HG02623 (cell line): ENCODE measurements around the gene ATE1.
"Not testable (repeated sequence)": the region's sequence is repeated elsewhere in the genome, so short reads cannot be mapped to it uniquely, and the experiment has no call there.

Experiments used
- ATAC-seq: cut with Tn5 transposase; IDR thresholded peaks from one replicate; pipeline ENCODE4 v1.9.1; 2021; ENCODE audit warnings: moderate library complexity; ENCODE audit not compliant: unreplicated experiment

ATE1 gene

GRCh38 chr10:121796342-121796741, 131.5 kb downstream of the ATE1 start:
- ATAC-seq = no peak

DNA sequence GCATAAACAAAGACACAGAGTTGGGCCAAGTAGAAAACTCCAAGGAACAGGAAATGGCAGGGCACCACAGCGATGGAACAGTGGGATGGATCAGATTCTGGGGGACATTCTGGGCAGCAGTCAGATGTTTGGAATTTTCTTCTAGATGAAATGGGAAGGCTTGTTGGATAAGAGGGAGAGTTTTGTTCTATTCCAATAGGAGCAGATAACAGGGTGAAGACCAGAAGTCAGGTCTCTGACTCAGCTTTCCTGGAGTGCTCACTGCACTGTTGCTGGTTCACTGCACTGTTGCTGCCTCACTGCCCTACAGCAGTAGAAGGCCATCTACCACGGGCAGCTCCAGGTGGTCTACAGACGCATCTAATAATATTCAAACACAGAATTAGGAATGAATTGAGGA, 135.6 kb downstream of the ATE1 start:
- ATAC-seq = no peak

- ATAC-seq = no peak
These were observed 136.1 kb downstream of the ATE1 start for GRCh38 chr10:121791761-121792160.

GRCh38 chr10:121788717-121789116, 139.1 kb downstream of the ATE1 start:
- no peak for ATAC-seq

- ATAC-seq = no peak
These were observed 139.7 kb downstream of the ATE1 start for GRCh38 chr10:121788115-121788514.

GRCh38 chr10:121787169-121787568, 140.7 kb downstream of the ATE1 start:
- no peak for ATAC-seq

GRCh38 chr10:121783782-121784372, 144.0 kb downstream of the ATE1 start:
- ATAC-seq = no peak

DNA sequence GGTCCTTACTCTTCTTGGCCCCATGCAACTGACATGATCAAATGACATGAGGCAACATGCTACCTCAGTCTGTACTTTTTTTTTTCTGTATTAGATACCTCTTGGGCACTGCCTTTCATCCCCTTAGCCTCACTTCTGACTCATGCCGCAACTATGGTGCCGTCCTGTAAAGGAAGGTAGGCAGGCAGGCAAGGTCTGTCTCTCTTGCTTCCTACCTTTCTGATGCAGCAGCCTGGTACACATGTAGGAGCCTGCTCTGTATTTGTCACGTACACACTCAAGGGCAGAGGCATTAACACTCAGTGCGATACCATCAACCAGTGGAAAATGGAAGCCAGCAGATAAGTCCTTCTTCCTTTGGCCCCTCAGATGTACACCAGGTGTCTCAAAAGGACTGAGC, 146.7 kb downstream of the ATE1 start:
- ATAC-seq = no peak

DNA sequence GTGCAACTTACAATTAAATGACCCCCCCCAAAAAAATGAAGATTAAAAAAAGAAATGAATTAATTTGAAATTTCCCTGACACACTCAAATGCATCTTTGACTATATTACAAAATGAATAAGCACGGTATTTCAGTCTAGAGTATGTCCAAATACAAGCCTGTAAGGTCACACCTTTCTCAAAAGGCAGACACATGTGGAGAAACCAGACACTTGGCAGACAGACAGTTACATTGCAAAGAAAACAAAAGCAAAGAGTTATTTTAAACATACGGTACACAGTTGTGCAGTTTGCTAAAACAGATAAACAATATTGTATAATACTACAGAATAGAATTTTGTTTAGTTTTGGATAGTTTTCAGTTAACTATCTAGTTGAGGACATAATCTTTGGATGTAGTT, 153.0 kb downstream of the ATE1 start:
- ATAC-seq = no peak

- ATAC-seq = no peak
These were observed 153.4 kb downstream of the ATE1 start for GRCh38 chr10:121774404-121774803.

DNA sequence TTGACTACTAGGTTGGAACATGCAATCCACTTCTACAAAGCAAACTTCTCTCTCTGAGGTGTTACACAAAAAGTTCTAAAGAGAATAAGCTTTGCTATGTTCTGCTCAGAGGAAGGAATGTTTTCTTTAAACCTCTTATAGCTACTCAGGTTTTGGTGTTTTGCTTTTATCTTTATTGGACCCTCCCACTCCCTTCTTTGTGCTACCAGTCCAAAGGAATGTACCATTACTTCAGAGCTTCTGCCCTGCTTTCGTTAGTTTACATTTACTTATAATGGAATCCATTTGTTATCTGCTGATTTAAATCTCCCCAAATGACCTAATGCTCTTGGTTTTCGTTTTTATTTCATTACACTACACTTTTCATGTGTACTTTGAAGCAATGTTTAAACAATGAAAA, 154.9 kb downstream of the ATE1 start:
- no peak for ATAC-seq

DNA sequence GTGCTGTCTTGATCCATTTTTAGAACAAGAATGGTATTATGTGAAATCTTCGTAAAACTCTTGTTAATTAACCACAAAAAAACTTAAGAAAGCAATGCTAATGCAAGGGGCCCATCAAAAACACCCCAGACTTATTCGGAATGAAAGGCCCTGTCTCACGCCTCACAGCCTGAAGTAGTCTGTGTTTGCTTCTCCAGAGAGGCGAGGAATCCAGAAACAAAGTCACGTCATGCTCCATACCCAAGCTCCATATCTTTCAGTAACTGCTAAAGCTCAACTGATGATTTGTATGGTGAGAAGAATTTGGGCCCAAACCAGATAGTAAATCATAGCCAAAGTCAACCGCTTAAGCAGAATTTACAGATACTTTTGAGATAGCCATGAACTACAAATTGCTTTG, 155.4 kb downstream of the ATE1 start:
- no peak for ATAC-seq

- no peak for ATAC-seq
These were observed 155.9 kb downstream of the ATE1 start for GRCh38 chr10:121771966-121772365.

DNA sequence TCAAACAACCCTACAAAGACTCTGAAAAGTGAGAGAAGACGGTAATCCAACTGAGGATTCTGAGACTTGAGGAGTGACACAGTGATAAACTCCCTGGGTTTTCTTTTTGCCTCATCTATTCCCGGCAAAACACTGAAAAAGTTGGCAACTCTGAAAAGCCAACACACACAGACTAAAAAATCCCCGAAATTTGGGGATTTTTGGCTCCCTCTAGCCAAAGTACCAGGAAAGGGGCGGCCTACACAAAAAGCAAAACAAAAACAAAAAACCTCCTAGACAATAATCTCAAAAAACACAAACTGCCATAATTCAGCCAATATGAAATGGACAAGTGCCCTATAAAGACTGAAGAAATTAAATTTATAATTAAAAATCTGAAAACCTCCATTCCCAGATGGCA, 161.4 kb downstream of the ATE1 start:
- ATAC-seq = no peak

DNA sequence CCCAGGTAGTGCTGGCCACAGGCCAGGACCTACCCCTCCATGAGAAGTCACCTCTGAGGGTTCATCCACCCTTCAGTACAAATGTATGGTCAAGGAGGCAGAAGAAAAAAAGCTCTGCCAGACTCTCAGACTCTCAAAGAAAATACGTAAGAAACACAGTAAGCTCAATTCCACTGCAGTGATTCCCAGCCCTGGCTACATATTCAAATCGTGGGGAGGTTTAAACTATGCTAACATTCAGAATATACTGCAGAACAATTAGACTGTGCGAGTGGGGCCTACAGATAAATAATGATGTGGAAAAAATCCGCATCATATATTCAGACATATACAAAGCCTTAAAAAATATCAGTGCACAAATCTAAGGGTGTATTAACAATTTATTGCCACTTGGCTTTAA, 162.6 kb downstream of the ATE1 start:
- no peak for ATAC-seq

DNA sequence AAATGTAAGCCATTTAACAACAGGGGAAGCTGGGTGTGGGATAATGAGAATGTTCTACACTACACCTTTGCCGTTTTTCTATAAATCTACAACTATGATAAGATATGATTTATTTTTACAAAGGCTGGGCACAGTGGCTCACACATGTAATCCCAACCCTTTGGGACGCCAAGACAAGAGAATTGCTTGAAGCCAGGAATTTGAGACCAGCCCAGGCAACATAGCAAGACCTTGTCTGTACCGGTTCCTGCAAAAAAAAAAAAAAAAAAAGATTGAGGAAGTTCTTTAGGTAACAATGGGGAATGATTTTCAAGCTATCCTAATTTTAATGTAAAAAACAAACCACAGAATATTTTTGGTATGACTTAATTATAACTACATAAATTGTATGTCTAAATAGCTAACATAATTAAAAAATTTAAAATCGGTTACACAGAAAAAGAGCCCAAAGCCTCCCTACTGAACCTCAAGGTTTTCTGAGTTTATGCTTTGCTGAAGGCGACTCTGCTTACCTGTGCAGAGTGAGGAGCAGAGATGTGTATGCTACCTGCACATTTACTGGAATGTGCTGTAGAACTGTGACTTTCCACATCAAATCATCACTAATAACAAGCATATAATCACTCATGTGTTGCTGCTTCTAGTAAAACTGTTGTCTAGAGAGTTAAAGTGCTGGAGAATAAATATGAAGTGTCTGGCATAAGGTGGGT, 163.4 kb downstream of the ATE1 start:
- no peak for ATAC-seq

DNA sequence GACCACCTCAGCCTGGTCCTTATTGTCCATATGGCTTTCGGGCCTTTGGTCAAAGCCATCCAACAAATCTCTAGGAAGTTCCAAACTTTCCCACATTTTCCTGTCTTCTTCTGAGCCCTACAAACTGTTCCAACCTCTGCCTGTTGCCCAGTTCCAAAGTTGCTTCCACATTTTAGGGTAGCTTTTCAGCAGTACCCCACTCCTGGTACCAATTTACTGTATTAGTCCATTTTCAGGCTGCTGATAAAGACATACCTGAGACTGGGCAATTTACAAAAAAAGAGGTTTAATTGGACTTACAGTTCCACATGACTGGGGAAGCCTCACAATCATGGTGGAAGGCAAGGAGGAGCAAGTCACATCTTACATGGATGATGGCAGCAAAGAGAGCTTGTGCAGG, 170.6 kb downstream of the ATE1 start:
- not testable (repeated sequence) for ATAC-seq

GRCh38 chr10:121755496-121755895, 172.3 kb downstream of the ATE1 start:
- ATAC-seq = not testable (repeated sequence)

DNA sequence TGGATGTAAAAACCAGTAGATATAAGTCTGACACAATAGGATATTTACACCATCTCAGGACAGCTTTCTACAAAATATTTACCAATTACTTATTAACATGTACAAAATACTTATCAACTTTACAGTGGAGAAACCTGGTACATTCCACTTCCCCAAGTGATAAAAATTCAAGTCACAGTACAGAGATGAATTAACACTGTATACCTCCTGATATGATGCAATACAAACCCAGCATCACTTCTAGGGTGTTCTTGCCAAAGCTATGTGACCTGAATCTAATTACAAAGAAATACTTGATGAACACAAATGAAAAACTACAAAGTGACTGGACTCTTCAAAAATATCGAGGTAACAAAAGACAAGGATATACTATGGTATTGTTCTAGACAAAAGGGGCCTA, 173.2 kb downstream of the ATE1 start:
- ATAC-seq = no peak

DNA sequence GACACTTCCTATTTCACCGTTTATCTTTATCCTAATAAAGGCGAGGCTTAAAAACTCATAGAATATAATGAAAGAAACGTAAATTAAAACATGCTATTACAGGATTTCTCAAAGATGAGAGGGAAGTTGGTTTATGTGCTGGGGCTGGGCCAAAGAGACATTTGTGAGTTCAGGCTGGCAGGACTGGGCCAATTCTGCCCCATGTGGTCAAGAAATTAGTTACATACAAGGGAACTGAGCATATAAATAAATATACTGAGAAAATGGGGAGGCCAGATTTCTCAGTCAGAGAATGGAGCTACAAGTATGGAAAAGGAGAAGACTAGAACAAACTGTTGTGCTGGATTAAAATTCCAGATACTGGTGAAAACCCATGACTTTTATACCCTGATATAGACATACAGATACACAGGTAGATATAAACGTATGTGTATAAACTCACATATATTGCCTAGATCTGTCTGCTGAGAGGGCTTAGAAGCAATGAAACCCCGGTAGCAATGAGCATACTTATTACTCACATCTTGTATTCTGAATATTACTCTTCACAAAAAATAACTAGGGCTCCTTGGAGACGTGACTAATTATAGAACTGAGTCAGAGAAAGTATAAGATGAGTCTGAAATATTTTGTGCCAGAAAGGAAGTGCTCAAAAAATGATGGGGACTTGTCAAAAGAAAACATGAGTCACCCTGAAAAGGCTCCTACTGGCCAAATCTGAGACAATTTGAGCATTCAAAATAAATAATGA, 173.9 kb downstream of the ATE1 start:
- peak; percentile 73 for ATAC-seq

- ATAC-seq = no peak
These were observed 176.6 kb downstream of the ATE1 start for GRCh38 chr10:121751191-121751760.
